ENCODE measurements around the gene ACTA2.
"Not testable (repeated sequence)": the region's sequence is repeated elsewhere in the genome, so short reads cannot be mapped to it uniquely, and the experiment has no call there.

The ACTA2 gene

GRCh38 chr10:88953662-88954061 is 1.1 kb upstream of the ACTA2 start:
- no peak for DNase-seq (ENCODE audit: extremely low read depth in 1 of 2, low read depth in 1 of 2)

DNA sequence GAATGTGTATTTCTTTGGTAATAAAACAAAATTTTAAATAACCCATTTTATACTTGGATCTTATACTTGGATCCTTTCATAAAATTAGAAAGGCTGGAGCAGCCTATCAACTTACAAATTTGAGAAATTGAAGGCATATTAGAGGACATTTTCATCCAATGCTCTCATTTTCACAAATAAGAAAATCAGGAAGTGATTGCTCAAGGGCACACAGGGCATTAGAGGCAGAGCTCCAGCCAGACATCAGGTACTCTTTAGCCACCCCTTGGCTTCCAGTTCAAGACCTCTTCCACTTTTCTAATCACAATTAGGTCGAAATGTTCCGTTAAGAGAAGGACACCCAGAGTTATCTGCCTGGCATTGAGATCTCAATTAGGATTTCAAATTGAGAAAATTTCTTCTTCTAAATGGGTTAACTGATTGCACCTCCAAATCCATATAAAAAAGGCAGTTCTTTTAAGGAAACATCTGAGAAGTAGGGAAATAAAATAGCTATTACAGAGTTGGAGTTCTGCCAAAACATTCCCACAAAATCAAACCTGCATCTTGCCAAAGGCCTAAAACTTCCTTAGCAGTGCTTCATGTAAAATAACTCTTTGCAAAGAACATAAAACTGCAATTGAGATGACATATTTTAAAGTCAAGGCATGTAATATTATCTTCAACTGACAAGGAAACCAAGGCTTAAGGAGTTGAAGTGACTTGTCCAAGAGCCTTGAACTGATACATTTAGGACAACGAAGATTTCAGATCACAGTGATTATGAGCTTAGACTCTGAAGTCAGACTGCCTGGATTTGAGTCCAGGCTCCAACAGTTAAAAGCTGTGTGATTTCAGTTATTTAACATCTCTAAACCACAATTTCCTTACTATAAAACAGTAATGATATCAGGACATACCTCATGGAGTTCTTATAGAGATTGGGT is 2.4 kb downstream of the ACTA2 start:
- DNase-seq (ENCODE audit: extremely low read depth in 1 of 2, low read depth in 1 of 2), result no peak

DNA sequence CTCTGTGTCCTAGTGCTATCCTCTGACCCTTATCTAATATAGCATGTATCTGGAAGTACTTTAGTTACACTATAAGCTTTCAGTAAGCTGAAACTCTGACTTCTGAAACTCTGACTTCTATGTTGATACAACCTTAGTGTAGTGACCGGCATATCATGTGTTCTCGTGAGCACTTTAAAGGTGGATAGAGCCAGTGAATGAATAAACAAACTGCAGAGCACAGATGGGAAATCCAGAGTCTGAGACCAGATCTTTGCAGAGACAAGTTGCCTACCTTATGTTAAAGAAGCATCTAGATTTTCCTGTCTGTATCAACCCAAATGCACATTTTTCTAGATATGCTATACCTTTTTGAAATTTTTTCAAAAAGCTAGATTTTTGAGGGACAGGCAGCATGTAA is 3.5 kb downstream of the ACTA2 start:
- DNase-seq (ENCODE audit: extremely low read depth in 1 of 2, low read depth in 1 of 2), result no peak

- no peak for DNase-seq (ENCODE audit: extremely low read depth in 1 of 2, low read depth in 1 of 2)
Measured at GRCh38 chr10:88946965-88947590, 5.5 kb downstream of the ACTA2 start.

DNA sequence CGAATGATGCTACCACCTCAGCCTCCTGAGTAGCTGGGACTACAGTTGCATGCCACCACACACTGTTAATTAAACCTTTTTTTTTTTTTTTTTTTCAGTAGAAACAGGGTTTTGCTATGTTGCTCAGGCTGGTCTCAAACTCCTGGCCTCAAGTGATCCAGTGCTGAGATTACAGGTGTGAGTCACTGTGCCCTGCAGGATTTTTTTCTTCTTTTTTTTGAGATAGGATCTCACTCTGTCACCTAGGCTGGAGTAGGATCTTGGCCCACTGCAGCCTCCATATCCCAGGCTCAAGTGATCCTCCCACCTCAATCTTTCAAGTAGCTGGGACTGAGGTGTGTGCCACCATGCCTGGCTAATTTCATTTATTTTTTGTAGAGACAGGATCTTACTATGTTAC is 6.4 kb downstream of the ACTA2 start:
- no peak for DNase-seq (ENCODE audit: extremely low read depth in 1 of 2, low read depth in 1 of 2)

DNA sequence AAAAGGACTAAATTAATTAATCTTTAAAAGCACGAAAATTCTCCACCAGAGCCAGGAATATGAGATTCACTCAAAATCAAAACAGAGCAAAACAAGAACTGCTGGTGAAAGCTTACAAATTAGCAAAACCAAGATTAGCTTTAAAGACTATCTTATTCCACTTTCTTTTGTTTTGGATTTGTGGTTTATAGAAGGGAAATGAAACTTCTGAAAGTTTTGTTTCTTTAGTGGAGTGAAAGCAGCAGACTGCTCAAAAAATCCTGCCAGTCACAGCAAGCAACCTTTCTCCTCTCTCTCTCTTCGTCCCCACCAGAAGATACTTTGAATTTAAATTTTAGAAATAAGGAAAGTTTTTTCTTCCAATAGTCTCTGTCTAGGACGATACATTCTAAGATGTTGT is 7.8 kb downstream of the ACTA2 start:
- no peak for DNase-seq (ENCODE audit: extremely low read depth in 1 of 2, low read depth in 1 of 2)

DNA sequence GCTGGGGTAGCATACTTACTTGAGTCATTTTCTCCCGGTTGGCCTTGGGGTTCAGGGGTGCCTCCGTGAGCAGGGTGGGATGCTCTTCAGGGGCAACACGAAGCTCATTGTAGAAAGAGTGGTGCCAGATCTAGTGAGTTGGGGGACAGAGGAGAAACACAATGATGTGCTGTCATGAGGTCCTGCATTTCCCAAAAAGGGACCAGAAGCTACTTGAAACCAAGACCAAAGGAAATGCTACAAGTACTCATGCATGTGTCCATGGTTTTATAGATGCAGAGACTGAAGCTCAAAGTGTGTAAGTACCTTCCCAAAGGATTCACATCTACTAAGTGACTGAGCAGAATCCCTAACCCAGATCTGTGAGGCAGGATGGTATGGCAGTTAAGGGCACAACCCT is 8.8 kb downstream of the ACTA2 start:
- DNase-seq (ENCODE audit: extremely low read depth in 1 of 2, low read depth in 1 of 2), result no peak

GRCh38 chr10:88941026-88941425 is 11.5 kb downstream of the ACTA2 start:
- DNase-seq (ENCODE audit: extremely low read depth in 1 of 2, low read depth in 1 of 2), result no peak

GRCh38 chr10:88938938-88939337 is 13.6 kb downstream of the ACTA2 start:
- DNase-seq (ENCODE audit: extremely low read depth in 1 of 2, low read depth in 1 of 2), result no peak

GRCh38 chr10:88938039-88938438 is 14.5 kb downstream of the ACTA2 start:
- no peak for DNase-seq (ENCODE audit: extremely low read depth in 1 of 2, low read depth in 1 of 2)

DNA sequence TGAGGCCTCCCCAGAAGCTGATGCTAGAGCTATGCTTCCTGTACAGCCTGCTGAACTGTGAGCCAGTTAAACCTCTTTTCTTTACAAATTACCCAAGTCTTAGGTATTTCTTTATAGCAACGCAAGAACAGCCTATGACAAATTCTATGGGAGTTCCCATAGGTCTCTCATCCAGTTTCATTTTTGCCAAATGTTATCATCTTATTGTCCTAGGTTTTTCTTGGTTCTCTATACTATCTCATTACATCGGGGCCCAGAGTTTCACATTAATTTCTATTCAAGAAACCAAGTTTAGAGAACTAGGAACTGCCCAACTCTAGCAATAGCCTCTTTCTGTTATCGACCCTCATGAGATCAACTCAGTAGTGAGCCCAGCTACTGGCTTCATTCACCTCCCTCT is 15.9 kb downstream of the ACTA2 start:
- DNase-seq (ENCODE audit: extremely low read depth in 1 of 2, low read depth in 1 of 2), result no peak

DNA sequence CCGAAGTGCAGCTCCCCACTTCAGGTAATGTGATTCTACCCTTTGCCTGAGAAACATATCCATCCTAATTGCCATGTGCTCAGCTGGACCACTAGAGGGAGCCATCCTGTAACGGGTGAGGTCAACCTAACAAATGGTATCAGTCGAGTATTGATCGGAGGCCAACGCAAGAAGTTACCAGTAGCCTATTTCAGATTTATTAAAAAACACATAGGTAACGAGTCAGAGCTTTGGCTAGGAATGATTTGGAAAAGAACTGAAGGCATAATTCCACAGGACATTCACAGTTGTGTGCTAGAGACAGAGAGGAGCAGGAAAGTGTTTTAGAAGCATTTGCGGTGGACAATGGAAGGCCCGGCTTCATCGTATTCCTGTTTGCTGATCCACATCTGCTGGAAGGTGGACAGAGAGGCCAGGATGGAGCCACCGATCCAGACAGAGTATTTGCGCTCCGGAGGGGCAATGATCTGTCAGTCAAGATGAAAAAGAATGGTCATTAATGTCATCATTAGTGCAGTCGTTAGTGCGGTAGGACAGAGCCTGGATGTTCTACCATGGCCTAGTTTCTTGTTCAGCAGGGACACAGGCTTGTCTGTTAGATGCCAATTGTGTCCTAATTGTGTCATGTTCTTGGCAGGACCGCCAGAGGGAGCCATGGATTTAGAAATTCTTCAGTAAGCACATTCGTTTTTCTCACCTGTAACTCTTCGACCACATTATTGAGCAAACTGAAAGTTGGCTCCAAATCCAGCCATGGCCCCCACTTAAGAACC is 17.5 kb downstream of the ACTA2 start:
- DNase-seq (ENCODE audit: extremely low read depth in 1 of 2, low read depth in 1 of 2), result peak in 1 of 2 donors; percentile 51

DNA sequence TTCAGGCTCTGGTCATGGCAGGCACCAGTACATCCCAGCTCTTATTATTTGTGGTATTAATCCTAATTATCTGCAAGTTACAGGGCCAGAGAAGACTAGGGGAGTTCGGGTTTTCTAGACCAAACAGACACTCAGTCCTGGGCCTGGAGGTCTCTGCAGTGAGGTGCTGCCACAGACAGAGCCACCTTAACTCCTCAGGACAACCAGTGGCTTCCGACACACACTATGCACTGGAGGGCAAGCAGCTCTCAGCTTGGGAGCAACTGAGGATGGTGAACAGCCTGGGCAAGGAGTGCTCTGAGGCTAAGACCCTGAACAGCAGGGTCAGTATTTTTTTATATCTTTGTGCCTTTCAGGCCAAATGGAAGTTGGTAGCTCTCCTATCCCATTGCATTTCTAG is 19.0 kb downstream of the ACTA2 start:
- no peak for DNase-seq (ENCODE audit: extremely low read depth in 1 of 2, low read depth in 1 of 2)

GRCh38 chr10:88932539-88933256 is 19.9 kb downstream of the ACTA2 start:
- peak in 1 of 2 donors; percentile 24 for DNase-seq (ENCODE audit: extremely low read depth in 1 of 2, low read depth in 1 of 2)

GRCh38 chr10:88932029-88932428 is 20.5 kb downstream of the ACTA2 start:
- not testable (repeated sequence) for DNase-seq (ENCODE audit: extremely low read depth in 1 of 2, low read depth in 1 of 2)

- DNase-seq (ENCODE audit: extremely low read depth in 1 of 2, low read depth in 1 of 2), result no peak
Measured at GRCh38 chr10:88931548-88931947, 21.0 kb downstream of the ACTA2 start.

DNA sequence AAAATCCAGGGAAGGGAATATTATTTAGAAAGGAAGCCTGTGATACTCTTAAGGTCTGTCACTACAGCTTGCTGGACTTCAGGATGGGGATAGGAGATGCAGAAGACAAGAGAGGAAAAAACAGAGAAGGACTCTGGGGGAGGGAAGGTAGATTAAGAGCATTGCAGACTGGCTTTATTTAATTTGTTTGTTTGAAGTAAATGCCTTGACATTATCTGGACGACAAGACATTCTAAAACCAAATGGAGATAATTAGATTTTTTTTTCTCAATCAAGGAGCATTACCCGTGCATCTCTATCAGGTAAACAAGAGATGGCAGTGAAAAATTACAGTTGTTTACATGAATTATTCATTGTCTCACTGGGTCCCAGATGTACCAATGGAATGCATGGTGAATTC is 24.3 kb downstream of the ACTA2 start:
- DNase-seq (ENCODE audit: extremely low read depth in 1 of 2, low read depth in 1 of 2), result no peak

GRCh38 chr10:88927416-88927690 is 25.2 kb downstream of the ACTA2 start:
- DNase-seq (ENCODE audit: extremely low read depth in 1 of 2, low read depth in 1 of 2), result no peak

GRCh38 chr10:88926566-88927415 is 25.8 kb downstream of the ACTA2 start:
- no peak for DNase-seq (ENCODE audit: extremely low read depth in 1 of 2, low read depth in 1 of 2)

DNA sequence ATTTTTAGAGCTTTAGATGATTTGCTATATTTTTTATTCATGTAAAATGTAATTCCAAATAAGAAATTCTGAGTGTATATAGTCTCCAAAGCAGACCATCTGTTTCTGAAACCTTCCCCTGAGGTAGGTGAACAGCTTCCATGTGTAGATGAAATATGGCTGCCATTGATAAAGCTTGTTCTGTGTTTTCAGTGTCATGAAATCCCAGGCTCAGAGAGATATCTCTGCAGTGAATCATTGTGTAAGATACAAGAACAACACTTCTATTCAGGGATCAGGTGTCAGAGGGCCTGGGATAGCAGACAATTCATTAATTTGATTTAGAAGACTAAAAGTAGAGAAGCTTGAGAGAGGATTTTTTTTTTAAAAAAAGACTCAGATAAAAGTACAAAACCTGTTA is 29.1 kb downstream of the ACTA2 start:
- DNase-seq (ENCODE audit: extremely low read depth in 1 of 2, low read depth in 1 of 2), result no peak

Measured in stimulated activated CD8-positive, alpha-beta memory T cell treated with anti-CD3 and anti-CD28 coated beads, Interleukin-7, amount 100 ng/mL, for 48 hours (primary cell).